RWPE2 (cell line): Measurements from ENCODE around the gene RIOK3.
"Not testable (repeated sequence)": the region's sequence is repeated elsewhere in the genome, so short reads cannot be mapped to it uniquely, and the experiment has no call there.

ENCODE experiments used
- ATAC-seq: fragments of 200-7000 bp; cut with Tn5 transposase; 3 replicates; pipeline ENCODE4 v1.9.1; 2021; ENCODE audit warnings: low read depth
- DNase-seq: peaks from one replicate; pipeline ENCODE4 v3.0.0-alpha.2; 2020; ENCODE audit warnings: low spot score
- H3K27ac ChIP-seq: fragments of 450-650 bp; 2 replicates; pipeline ENCODE4 v1.5.1; 2017; ENCODE audit warnings: mild to moderate bottlenecking; ENCODE audit not compliant: poor library complexity, severe bottlenecking
- H3K27me3 ChIP-seq: fragments of 250-450 bp; sonication (Bioruptor Pico); 2 replicates; pipeline ENCODE4 v1.5.1; 2021; ENCODE audit warnings: mild to moderate bottlenecking, moderate library complexity; ENCODE audit not compliant: insufficient read depth, poor library complexity, severe bottlenecking
- H3K36me3 ChIP-seq: fragments of 250-450 bp; sonication (Bioruptor Pico); 2 replicates; pipeline ENCODE4 v1.5.1; 2020; ENCODE audit warnings: low read depth, mild to moderate bottlenecking, moderate library complexity
- H3K4me1 ChIP-seq: fragments of 250-450 bp; sonication (Bioruptor Pico); 2 replicates; pipeline ENCODE4 v1.5.1; 2021; ENCODE audit warnings: mild to moderate bottlenecking, moderate library complexity; ENCODE audit not compliant: insufficient read depth, poor library complexity, severe bottlenecking
- H3K4me3 ChIP-seq: fragments of 250-450 bp; sonication (Bioruptor Pico); 2 replicates; pipeline ENCODE4 v1.5.1; 2021; ENCODE audit warnings: mild to moderate bottlenecking, moderate library complexity; ENCODE audit not compliant: severe bottlenecking
- H3K9me3 ChIP-seq: fragments of 250-450 bp; sonication (Bioruptor Pico); 2 replicates; pipeline ENCODE4 v1.5.1; 2021; ENCODE audit warnings: mild to moderate bottlenecking, moderate library complexity; ENCODE audit not compliant: severe bottlenecking
- CTCF ChIP-seq: fragments of 450-650 bp; IDR thresholded peaks from one replicate; pipeline ENCODE4 v1.5.1; 2017; ENCODE audit warnings: mild to moderate bottlenecking, moderate library complexity; ENCODE audit not compliant: poor library complexity, severe bottlenecking

Gene RIOK3

GRCh38 chr18:23506393-23506792 is 53.3 kb downstream of the RIOK3 start:
- no peak for TF ChIP-seq CTCF
- peaks cover 53% of the 10 kb centered on the region for H3K36me3 ChIP-seq
- H3K9me3 ChIP-seq = no peaks in the 10 kb centered on the region
- ATAC-seq (no peak), DNase-seq (no peak)
- H3K27me3 ChIP-seq = no peaks in the 10 kb centered on the region
- no peak overlapping the region for H3K4me3 ChIP-seq
- no peak overlapping the region for H3K27ac ChIP-seq
- peaks cover 10% of the 10 kb centered on the region for H3K4me1 ChIP-seq

GRCh38 chr18:23510923-23511322 is 57.8 kb downstream of the RIOK3 start:
- not testable (repeated sequence) for H3K27ac ChIP-seq, H3K4me3 ChIP-seq, DNase-seq, H3K9me3 ChIP-seq, ATAC-seq, H3K27me3 ChIP-seq
- H3K36me3 ChIP-seq = peaks cover 57% of the 10 kb centered on the region
- peaks cover 11% of the 10 kb centered on the region for H3K4me1 ChIP-seq

- H3K27me3 ChIP-seq, H3K27ac ChIP-seq, H3K4me3 ChIP-seq, H3K9me3 ChIP-seq, DNase-seq, ATAC-seq: not testable (repeated sequence)
- H3K36me3 ChIP-seq = peaks cover 55% of the 10 kb centered on the region
- peaks cover 11% of the 10 kb centered on the region for H3K4me1 ChIP-seq
These were observed 59.1 kb downstream of the RIOK3 start for GRCh38 chr18:23512216-23512615.

- Histone ChIP-seq H3K27ac (no peak overlapping the region), H3K9me3 (no peaks in the 10 kb centered on the region), H3K4me1 (peaks cover 11% of the 10 kb centered on the region), H3K36me3 (peaks cover 55% of the 10 kb centered on the region), H3K4me3 (no peak overlapping the region), H3K27me3 (no peaks in the 10 kb centered on the region)
- no peak for ATAC-seq
- DNase-seq = no peak
- TF ChIP-seq CTCF = no peak
These were observed 59.6 kb downstream of the RIOK3 start for GRCh38 chr18:23512641-23513040.

GRCh38 chr18:23515911-23516546 is 62.9 kb downstream of the RIOK3 start:
- Histone ChIP-seq H3K4me3 (no peak overlapping the region), H3K27me3 (no peaks in the 10 kb centered on the region), H3K27ac (peak overlapping the region; percentile 26), H3K36me3 (peaks cover 59% of the 10 kb centered on the region), H3K9me3 (no peaks in the 10 kb centered on the region), H3K4me1 (peaks cover 11% of the 10 kb centered on the region)
- TF ChIP-seq CTCF = peak; percentile 95
- no peak for DNase-seq
- peak; percentile 96 for ATAC-seq

- Histone ChIP-seq H3K36me3 (peaks cover 73% of the 10 kb centered on the region), H3K4me3 (no peak overlapping the region), H3K4me1 (peaks cover 17% of the 10 kb centered on the region), H3K27me3 (no peaks in the 10 kb centered on the region), H3K9me3 (no peaks in the 10 kb centered on the region), H3K27ac (no peak overlapping the region)
- no peak for DNase-seq
- no peak for TF ChIP-seq CTCF
- no peak for ATAC-seq
These were observed 66.6 kb downstream of the RIOK3 start for GRCh38 chr18:23519734-23520133.
